HFF-Myc (cell line): ENCODE data around the gene CD99.

Experiments used
- DNase-seq: peaks from one replicate; pipeline ENCODE4 v3.0.0-alpha.2; 2011; ENCODE audit warnings: low read depth; ENCODE audit errors: extremely low read depth
- H3K4me3 ChIP-seq: replicated peaks from 2 replicates; pipeline ENCODE4 v1.5.1; 2011; ENCODE audit warnings: low read depth, mild to moderate bottlenecking, control low read depth, low read length
- TF ChIP-seq, protein P1 (sequence below): IDR thresholded peaks from 2 replicates; pipeline ENCODE4 v1.5.1; 2012; ENCODE audit warnings: mild to moderate bottlenecking, low read depth, low read length, control low read depth; ENCODE audit errors: missing control alignments

The CD99 gene

DNA sequence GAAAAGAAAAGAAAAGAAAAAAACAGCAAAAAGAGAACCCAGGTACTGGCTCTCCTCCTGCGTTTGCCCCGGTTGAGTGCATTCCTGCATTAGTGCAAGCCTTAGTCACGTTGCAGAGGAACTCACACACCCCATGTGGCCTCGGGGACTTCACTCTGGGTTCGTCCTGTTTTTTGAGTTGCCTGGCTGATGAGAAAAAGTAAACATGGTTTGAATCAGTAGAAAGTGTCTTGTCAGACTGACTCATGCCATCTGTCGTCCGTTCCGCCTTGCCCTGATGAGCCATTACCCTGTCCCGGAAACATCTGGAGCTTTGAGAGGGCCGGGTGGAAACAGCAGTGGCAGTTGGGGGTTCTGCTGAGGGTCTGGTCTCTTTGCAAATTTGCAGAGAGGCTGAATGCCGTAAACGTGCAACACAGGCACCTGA is 16.3 kb downstream of the CD99 start:
- DNase-seq, result peak; percentile 97
- 0 out of 2 replicates have a peak overlapping the region, but pooled peaks have one; percentile 15 for H3K4me3 ChIP-seq
- TF ChIP-seq, protein P1, sequence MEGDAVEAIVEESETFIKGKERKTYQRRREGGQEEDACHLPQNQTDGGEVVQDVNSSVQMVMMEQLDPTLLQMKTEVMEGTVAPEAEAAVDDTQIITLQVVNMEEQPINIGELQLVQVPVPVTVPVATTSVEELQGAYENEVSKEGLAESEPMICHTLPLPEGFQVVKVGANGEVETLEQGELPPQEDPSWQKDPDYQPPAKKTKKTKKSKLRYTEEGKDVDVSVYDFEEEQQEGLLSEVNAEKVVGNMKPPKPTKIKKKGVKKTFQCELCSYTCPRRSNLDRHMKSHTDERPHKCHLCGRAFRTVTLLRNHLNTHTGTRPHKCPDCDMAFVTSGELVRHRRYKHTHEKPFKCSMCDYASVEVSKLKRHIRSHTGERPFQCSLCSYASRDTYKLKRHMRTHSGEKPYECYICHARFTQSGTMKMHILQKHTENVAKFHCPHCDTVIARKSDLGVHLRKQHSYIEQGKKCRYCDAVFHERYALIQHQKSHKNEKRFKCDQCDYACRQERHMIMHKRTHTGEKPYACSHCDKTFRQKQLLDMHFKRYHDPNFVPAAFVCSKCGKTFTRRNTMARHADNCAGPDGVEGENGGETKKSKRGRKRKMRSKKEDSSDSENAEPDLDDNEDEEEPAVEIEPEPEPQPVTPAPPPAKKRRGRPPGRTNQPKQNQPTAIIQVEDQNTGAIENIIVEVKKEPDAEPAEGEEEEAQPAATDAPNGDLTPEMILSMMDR, result no peak

DNA sequence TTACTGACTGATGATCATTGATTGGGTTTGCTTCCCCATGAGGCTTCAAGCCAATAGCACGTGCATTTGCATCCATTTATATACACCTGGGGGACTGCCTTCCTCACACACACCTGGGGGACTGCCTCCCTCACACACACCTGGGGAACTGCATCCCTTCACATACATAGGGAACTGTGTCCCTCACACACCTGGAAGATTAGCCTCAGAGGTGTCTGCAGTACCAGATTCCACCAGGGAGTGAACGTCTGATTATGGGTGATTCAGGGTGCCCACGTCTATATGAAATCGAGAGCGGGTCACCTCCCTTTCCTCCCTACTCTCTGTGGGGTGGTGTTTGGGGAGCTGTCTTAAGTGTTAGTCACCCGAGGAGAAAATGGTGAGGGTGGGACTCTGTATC is 16.9 kb downstream of the CD99 start:
- DNase-seq, result no peak
- TF ChIP-seq, protein P1, result no peak
- no peak overlapping the region for H3K4me3 ChIP-seq

DNA sequence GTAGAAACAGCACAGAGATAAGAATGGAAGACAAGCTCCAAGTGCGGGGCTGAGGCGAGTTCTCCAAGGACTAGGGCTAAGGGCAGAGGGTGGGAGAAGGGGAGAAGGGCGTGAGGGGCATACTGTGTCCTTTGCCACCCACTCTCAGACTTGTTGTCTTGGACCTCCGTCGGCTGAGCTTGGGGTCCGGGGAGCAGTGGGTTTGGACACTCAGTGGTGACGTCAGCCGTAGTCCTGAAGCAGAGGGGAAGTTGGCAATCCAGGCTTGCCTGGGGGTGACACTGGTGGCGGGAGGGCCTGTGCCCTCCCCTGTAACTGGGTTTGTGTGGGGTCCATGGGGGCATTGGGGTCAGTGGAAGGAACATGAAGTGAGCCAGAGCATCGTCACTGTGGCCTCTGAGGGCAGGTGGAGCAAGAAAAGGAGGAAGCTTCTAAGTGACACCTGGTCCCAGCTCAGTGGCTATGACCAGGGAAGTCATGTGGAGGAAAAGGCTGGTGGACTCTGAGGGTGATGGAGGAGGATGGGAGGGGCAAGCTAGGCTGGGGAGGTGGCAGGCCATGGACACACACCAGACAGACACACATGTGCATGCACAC is 17.6 kb downstream of the CD99 start:
- TF ChIP-seq, protein P1, result no peak
- H3K4me3 ChIP-seq, result no peak overlapping the region
- DNase-seq, result no peak

DNA sequence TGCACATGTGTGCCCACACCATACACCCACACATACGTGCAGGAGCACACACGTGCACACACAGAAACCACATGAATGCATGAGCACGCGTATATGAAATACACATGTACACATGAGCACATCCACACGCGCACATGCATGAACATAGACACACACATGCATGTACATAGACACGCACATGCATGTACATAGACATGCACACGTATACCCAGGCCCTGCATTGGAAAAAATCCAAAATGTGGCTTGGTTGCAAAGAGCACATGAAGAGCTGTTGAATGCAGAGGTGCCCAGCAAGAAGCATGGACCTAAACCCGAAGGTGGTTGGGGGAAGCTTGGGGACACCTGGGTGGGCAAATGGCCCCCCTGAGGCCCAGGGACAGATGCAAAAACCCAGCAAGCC is 18.5 kb downstream of the CD99 start:
- TF ChIP-seq, protein P1, result no peak
- H3K4me3 ChIP-seq, result peak overlapping the region; percentile 33
- no peak for DNase-seq

DNA sequence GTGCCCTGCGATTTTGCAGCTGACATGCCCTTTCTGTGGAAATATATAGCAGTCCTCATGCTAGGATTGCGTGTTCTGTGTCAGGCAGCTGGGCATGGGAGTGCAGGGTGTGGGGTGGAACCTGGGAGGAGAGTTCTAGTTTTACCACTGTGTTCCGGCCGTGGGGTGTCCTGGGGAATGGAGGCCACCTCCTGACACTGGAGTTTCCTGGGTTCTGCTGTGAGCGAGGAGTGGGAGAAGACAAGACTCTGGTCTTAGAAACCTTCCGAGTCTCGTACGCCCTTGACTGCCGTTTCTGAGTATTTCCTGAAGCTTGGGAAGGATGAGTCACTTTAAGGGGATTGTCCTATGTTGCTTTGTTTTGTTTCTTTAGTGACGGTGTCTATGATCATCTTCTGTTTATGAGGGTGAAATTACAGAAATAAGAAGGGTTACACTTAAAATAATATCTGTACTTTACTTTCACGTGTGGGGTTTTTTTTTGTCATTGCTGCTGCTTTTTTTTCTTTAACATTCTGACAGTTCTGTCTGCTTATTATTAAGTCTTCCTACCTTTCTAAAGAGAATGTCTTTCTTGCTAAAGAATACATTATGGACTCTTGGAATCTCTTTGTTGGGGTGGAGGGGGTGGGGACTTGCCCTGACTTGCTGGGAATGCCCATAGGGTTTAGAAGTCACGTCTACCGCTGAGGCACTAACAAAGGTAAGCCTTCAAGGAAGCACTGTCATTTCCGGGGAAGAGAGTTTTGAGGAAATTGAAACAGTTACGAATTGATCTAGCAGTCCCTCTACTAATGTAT is 19.1 kb downstream of the CD99 start:
- TF ChIP-seq, protein P1, result no peak
- peak overlapping the region; percentile 33 for H3K4me3 ChIP-seq
- peak; percentile 81 for DNase-seq

DNA sequence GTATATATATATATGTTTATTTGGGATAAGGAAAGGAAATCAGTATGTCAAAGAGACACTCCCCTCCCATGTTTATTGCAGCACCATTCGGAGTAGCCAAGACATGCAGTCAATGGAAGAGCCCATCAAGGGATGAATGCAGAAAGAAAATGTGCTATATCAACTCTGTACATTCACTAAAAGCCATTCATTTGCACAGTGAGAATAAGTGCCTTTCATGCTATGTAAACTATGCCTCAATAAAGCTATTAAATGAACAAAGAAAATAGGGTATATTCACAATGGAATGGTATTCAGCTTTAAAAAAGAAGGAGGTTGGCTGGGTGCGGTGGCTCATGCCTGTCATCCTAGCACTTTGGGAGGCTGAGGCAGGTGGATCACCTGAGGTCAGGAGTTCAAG is 20.3 kb downstream of the CD99 start:
- DNase-seq, result no peak
- no peak overlapping the region for H3K4me3 ChIP-seq
- TF ChIP-seq, protein P1, result no peak
